ENCODE data around the gene OR13F1. TPM values are rescaled to one million over a fixed set of nuclear protein-coding genes. Genes with fewer than 3 reads are reported as not detected.

OR13F1 gene, protein sequence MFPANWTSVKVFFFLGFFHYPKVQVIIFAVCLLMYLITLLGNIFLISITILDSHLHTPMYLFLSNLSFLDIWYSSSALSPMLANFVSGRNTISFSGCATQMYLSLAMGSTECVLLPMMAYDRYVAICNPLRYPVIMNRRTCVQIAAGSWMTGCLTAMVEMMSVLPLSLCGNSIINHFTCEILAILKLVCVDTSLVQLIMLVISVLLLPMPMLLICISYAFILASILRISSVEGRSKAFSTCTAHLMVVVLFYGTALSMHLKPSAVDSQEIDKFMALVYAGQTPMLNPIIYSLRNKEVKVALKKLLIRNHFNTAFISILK
- total RNA-seq (not detected in 2 replicates), polyA plus RNA-seq (not detected in 2 replicates), polyA minus RNA-seq (not detected in 2 replicates)
- total RNA-seq (2013) = not detected

DNA sequence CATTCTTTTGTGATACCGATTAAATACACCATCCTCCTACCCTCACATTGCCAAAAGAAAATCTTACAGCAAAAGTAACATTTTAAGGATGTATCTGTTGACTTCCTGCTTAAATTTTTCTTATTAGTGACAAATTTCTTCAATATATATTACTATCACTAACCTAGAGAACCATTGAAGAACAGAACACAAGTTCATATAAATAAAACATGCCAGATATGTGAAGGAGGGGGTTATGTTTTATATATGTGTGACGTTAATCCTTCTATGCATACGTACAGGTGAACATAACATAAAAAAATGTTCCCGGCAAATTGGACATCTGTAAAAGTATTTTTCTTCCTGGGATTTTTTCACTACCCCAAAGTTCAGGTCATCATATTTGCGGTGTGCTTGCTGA lies at the start of gene OR13F1:
OR13F1 (plus strand) TSS at position 301 of the 400 bp plus-strand sequence; CDS start at position 301, 0 bp downstream.
- DNase-seq (no peak), ATAC-seq (ENCODE audit: low read depth) (no peak)
- H3K9me3 ChIP-seq (ENCODE audit: control extremely low read depth in 1 of 3, control insufficient read depth in 2 of 3, insufficient read depth in 1 of 3, low read length in 2 of 3) = no peaks in the 10 kb centered on the region
- Mint-ChIP-seq H3K4me3 (no peak within 1 kb of the TSS), H3K9me3 (ENCODE audit: insufficient read depth) (no peaks in the 10 kb centered on the region), H3K27me3 (no peaks in the 10 kb centered on the region), H3K4me1 (no peaks in the 10 kb centered on the region), H3K27ac (no peak within 1 kb of the TSS)
- H3K36me3 ChIP-seq (replicated peaks in 1 of 2; ENCODE audit: control extremely low read depth in 1 of 2, control insufficient read depth in 1 of 2, extremely low read depth in 1 of 2, insufficient read depth in 2 of 2, low read length in 1 of 2) = no peaks in the 10 kb centered on the region
- no peak within 1 kb of the TSS for H3K4me2 ChIP-seq (replicated peaks; ENCODE audit: low read depth, low read length, poor library complexity, severe bottlenecking)
- H2AFZ ChIP-seq (ENCODE audit: insufficient read depth, low read depth, low read length, poor library complexity, severe bottlenecking) = no peak within 1 kb of the TSS
- H4K20me1 ChIP-seq (ENCODE audit: control insufficient read depth, insufficient read depth, low read length, poor library complexity, severe bottlenecking) = no peaks in the 10 kb centered on the region
- H3K27me3 ChIP-seq (replicated peaks in 1 of 4; ENCODE audit: control extremely low read depth in 1 of 4, control insufficient read depth in 3 of 4, insufficient read depth in 4 of 4, low read length in 3 of 4) = peaks cover 0 to 2% (median 0%) of the 10 kb centered on the region in 4 experiments
- 92% methylated on average over 3 of the region's 5 CpGs for WGBS (ENCODE audit: insufficient coverage)
- CTCF ChIA-PET = no interaction called here
- H3K4me3 ChIP-seq (ENCODE audit: control extremely low read depth in 1 of 5, extremely low read depth in 1 of 5, insufficient read depth in 1 of 5, low read depth in 2 of 5, low read length in 4 of 5) = no peak within 1 kb of the TSS
- no peaks in the 10 kb centered on the region for H3K79me2 ChIP-seq (ENCODE audit: control insufficient read depth, insufficient read depth, low read length)
- POLR2A ChIA-PET = no interaction called here
- H3K27ac ChIP-seq (ENCODE audit: low read length in 2 of 2) = no peak within 1 kb of the TSS
- no peaks in the 10 kb centered on the region for H3K4me1 ChIP-seq (ENCODE audit: control insufficient read depth in 2 of 2, insufficient read depth in 2 of 2, low read length in 2 of 2)
- intact Hi-C loops (cut with micrococcal nuclease) = no loop called here
- TF ChIP-seq, protein P1, sequence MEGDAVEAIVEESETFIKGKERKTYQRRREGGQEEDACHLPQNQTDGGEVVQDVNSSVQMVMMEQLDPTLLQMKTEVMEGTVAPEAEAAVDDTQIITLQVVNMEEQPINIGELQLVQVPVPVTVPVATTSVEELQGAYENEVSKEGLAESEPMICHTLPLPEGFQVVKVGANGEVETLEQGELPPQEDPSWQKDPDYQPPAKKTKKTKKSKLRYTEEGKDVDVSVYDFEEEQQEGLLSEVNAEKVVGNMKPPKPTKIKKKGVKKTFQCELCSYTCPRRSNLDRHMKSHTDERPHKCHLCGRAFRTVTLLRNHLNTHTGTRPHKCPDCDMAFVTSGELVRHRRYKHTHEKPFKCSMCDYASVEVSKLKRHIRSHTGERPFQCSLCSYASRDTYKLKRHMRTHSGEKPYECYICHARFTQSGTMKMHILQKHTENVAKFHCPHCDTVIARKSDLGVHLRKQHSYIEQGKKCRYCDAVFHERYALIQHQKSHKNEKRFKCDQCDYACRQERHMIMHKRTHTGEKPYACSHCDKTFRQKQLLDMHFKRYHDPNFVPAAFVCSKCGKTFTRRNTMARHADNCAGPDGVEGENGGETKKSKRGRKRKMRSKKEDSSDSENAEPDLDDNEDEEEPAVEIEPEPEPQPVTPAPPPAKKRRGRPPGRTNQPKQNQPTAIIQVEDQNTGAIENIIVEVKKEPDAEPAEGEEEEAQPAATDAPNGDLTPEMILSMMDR (IDR thresholded peaks at IDR 0.05) = no peak
- TF ChIP-seq EZH2 (IDR thresholded peaks at IDR 0.05; ENCODE audit: borderline replicate concordance, insufficient read depth, low read depth, low read length, poor library complexity, severe bottlenecking) = no peak
- H3K9ac ChIP-seq (ENCODE audit: low read length) = no peak within 1 kb of the TSS

DNA sequence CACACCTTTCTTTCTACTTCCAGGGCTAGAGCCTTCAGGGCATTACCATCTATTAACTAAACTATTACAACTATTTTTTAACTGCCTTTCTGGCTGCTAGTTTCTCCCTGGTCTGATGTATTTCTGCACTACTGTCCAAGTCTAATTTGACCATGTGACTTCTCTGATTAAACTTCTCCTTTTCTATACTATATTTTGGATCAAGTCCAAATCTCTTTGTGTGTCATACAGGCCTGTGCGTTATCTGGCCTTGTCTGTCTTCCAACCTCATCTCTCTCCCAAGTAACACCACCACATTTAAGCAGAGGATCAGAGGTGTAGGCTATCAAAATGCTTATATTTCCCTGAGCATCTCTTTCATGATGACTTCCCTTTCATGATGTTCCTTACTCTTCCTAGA lies 47.2 kb upstream of the OR13F1 start:
- Mint-ChIP-seq H3K9me3 (ENCODE audit: insufficient read depth) (no peaks in the 10 kb centered on the region), H3K4me1 (no peaks in the 10 kb centered on the region), H3K27me3 (no peaks in the 10 kb centered on the region), H3K27ac (no peak overlapping the region), H3K4me3 (no peak overlapping the region)
- DNase-seq (no peak), ATAC-seq (ENCODE audit: low read depth) (no peak)
- Histone ChIP-seq H3K36me3 (replicated peaks in 1 of 2; ENCODE audit: control extremely low read depth in 1 of 2, control insufficient read depth in 1 of 2, extremely low read depth in 1 of 2, insufficient read depth in 2 of 2, low read length in 1 of 2) (no peaks in the 10 kb centered on the region), H3K79me2 (ENCODE audit: control insufficient read depth, insufficient read depth, low read length) (no peaks in the 10 kb centered on the region), H3K27ac (ENCODE audit: low read length in 2 of 2) (no peak overlapping the region), H2AFZ (ENCODE audit: insufficient read depth, low read depth, low read length, poor library complexity, severe bottlenecking) (no peak overlapping the region), H3K9me3 (ENCODE audit: control extremely low read depth in 1 of 3, control insufficient read depth in 2 of 3, insufficient read depth in 1 of 3, low read length in 2 of 3) (no peaks in the 10 kb centered on the region), H3K4me3 (ENCODE audit: control extremely low read depth in 1 of 5, extremely low read depth in 1 of 5, insufficient read depth in 1 of 5, low read depth in 2 of 5, low read length in 4 of 5) (no peak overlapping the region), H4K20me1 (ENCODE audit: control insufficient read depth, insufficient read depth, low read length, poor library complexity, severe bottlenecking) (no peaks in the 10 kb centered on the region), H3K4me1 (ENCODE audit: control insufficient read depth in 2 of 2, insufficient read depth in 2 of 2, low read length in 2 of 2) (no peaks in the 10 kb centered on the region), H3K4me2 (replicated peaks; ENCODE audit: low read depth, low read length, poor library complexity, severe bottlenecking) (no peak overlapping the region), H3K27me3 (replicated peaks in 1 of 4; ENCODE audit: control extremely low read depth in 1 of 4, control insufficient read depth in 3 of 4, insufficient read depth in 4 of 4, low read length in 3 of 4) (no peaks in the 10 kb centered on the region), H3K9ac (ENCODE audit: low read length) (no peak overlapping the region)
- WGBS (ENCODE audit: insufficient coverage) = 60% methylated on average over 1 of the region's 1 CpG
- intact Hi-C loops (cut with micrococcal nuclease) = no loop called here
- ChIA-PET POLR2A (no interaction called here), CTCF (no interaction called here)
- TF ChIP-seq EZH2 (IDR thresholded peaks at IDR 0.05; ENCODE audit: borderline replicate concordance, insufficient read depth, low read depth, low read length, poor library complexity, severe bottlenecking) = no peak
- TF ChIP-seq, protein P1 (IDR thresholded peaks at IDR 0.05) = no peak

Measured in B cell (primary cell).